Adrenal gland (tissue), 5 donors: ENCODE measurements around the gene CD24.

Source experiments
- POLR2A ChIP-seq, 2 donors: fragments of 450-650 bp; IDR thresholded peaks; one replicate each; pipeline ENCODE4 v1.6.1; 2017; ENCODE audit warnings: antibody characterized with exemption in 2 of 2, mild to moderate bottlenecking in 2 of 2, moderate library complexity in 1 of 2
- TF ChIP-seq, protein P1 (sequence below), 6 experiments: fragments of 450-650 bp in 4 of 6; fragments of 200-600 bp in 2 of 6; sonication (generic) in 1 of 6; IDR thresholded peaks; 1 replicate in 5 of 6; 2 replicates in 1 of 6; pipeline versions ENCODE4 v1.5.1 to v1.8.0; 2016 to 2021; ENCODE audit warnings: antibody characterized with exemption in 6 of 6, mild to moderate bottlenecking in 2 of 6, moderate library complexity in 1 of 6
- donor health status: DM: no; HTN: no; CAD: no.

DNA sequence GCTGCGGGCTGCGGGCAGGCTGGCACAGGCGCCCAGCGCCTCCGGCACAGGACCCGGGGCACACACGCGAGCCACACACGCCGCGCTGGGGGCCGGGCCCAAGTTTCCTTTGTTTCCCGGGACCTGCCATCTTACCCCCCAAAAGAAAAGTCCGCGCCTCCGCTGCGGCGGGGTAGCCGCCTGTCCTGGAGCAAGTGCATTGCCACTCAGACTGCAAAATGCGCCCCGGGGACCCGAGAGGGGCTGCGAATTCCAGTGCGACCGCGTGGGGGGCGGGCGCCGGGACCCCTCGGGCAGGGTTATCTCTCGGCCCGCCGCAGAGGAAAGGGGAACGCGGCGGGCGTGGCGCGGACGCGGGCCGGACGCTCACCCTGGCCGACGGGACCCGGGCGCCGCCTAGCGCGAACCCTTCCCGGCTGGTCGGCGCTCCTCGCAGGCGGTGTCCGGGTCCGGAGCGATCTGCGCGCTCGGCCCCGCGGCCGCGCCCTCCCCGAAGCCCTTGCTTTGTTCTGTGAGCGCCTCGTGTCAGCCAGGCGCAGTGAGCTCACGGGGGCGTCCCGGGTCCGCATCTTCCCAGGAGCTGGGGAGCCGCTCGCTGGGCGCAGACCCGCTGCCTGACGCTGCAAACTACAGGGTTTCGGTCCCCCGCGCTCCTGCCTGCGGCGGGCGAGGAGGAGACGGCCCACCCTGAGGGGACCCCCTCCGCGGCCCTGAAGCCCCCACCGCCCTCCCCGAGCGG lies 639 bp upstream of the CD24 start:
- TF ChIP-seq, protein P1, sequence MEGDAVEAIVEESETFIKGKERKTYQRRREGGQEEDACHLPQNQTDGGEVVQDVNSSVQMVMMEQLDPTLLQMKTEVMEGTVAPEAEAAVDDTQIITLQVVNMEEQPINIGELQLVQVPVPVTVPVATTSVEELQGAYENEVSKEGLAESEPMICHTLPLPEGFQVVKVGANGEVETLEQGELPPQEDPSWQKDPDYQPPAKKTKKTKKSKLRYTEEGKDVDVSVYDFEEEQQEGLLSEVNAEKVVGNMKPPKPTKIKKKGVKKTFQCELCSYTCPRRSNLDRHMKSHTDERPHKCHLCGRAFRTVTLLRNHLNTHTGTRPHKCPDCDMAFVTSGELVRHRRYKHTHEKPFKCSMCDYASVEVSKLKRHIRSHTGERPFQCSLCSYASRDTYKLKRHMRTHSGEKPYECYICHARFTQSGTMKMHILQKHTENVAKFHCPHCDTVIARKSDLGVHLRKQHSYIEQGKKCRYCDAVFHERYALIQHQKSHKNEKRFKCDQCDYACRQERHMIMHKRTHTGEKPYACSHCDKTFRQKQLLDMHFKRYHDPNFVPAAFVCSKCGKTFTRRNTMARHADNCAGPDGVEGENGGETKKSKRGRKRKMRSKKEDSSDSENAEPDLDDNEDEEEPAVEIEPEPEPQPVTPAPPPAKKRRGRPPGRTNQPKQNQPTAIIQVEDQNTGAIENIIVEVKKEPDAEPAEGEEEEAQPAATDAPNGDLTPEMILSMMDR (IDR thresholded peaks at IDR 0.05) = peak in 1 of 6 experiments; percentile 7
- no peak for TF ChIP-seq POLR2A (IDR thresholded peaks at IDR 0.05)
